HepG2 (cell line): ENCODE data around the gene VWA7. TPM values are rescaled to one million over a fixed set of nuclear protein-coding genes. Genes with fewer than 3 reads are reported as not detected.

ENCODE experiments used
- BRD4 ChIP-seq: sonication (generic); formaldehyde crosslinking; IDR thresholded peaks from 2 replicates; pipeline ENCODE4 v1.4.0; 2020; ENCODE audit warnings: missing genetic modification reagents
- FOXP1 ChIP-seq, 2 experiments: fragments of 450-650 bp in 1 of 2; IDR thresholded peaks; 2 replicates each; pipeline ENCODE4 v1.6.1; 2017 to 2018; ENCODE audit warnings: antibody characterized with exemption in 1 of 2
- HBP1 ChIP-seq: IDR thresholded peaks from 2 replicates; pipeline ENCODE4 v1.6.1; 2016; ENCODE audit warnings: low read depth, control low read depth
- HNF4G ChIP-seq, 2 experiments: sonication (generic) in 1 of 2; formaldehyde crosslinking in 1 of 2; IDR thresholded peaks; 2 replicates each; pipeline versions ENCODE4 v1.4.0 to v1.6.1; 2011 to 2020; ENCODE audit warnings: borderline replicate concordance in 2 of 2, low read depth in 2 of 2, mild to moderate bottlenecking in 2 of 2, low read length in 1 of 2, missing genetic modification reagents in 1 of 2, moderate library complexity in 1 of 2
- HNRNPK ChIP-seq: fragments of 200-400 bp; formaldehyde crosslinking; IDR thresholded peaks from 2 replicates; pipeline ENCODE4 v1.6.1; 2018; ENCODE audit warnings: low read length, low read depth, moderate library complexity, mild to moderate bottlenecking; ENCODE audit not compliant: poor library complexity, severe bottlenecking
- HNRNPUL1 ChIP-seq: fragments of 200-400 bp; formaldehyde crosslinking; IDR thresholded peaks from 2 replicates; pipeline ENCODE4 v1.6.1; 2017; ENCODE audit warnings: low read depth, mild to moderate bottlenecking, low read length, moderate library complexity
- NCOR1 ChIP-seq: fragments of 200-600 bp; sonication (generic); IDR thresholded peaks from 2 replicates; pipeline ENCODE4 v1.7.0; 2017; ENCODE audit warnings: antibody characterized with exemption, low read length, borderline replicate concordance
- PHF21A ChIP-seq: sonication (generic); formaldehyde crosslinking; IDR thresholded peaks from 2 replicates; pipeline ENCODE4 v1.5.0; 2020; ENCODE audit warnings: mild to moderate bottlenecking, missing genetic modification reagents
- SOX13 ChIP-seq, 3 experiments: fragments of 450-650 bp in 1 of 3; sonication (generic) in 1 of 3; formaldehyde crosslinking in 1 of 3; IDR thresholded peaks in 2 of 3; conservative IDR thresholded peaks in 1 of 3; 2 replicates each; pipeline versions ENCODE4 v1.5.0 to v1.6.1; 2016 to 2020; ENCODE audit warnings: antibody characterized with exemption in 1 of 3, mild to moderate bottlenecking in 1 of 3, missing compliant biosample characterization in 1 of 3, missing genetic modification reagents in 1 of 3, moderate library complexity in 1 of 3
- SOX6 ChIP-seq, 2 experiments: fragments of 450-650 bp in 1 of 2; sonication (generic) in 1 of 2; formaldehyde crosslinking in 1 of 2; IDR thresholded peaks; 2 replicates each; pipeline versions ENCODE4 v1.4.0 to v1.6.1; 2017 to 2020; ENCODE audit warnings: antibody characterized with exemption in 1 of 2, mild to moderate bottlenecking in 1 of 2, missing genetic modification reagents in 1 of 2
- SP1 ChIP-seq, 2 experiments: fragments of 450-650 bp in 1 of 2; sonication (generic) in 1 of 2; formaldehyde crosslinking in 1 of 2; IDR thresholded peaks; 2 replicates each; pipeline versions ENCODE4 v1.4.0 to v1.6.1; 2016 to 2020; ENCODE audit warnings: missing genetic modification reagents in 1 of 2
- THRA ChIP-seq: sonication (generic); formaldehyde crosslinking; IDR thresholded peaks from 2 replicates; pipeline ENCODE4 v1.4.0; 2020; ENCODE audit warnings: missing genetic modification reagents, borderline replicate concordance
- ZBTB44 ChIP-seq: sonication (generic); formaldehyde crosslinking; IDR thresholded peaks from 2 replicates; pipeline ENCODE4 v1.4.0; 2020; ENCODE audit warnings: missing genetic modification reagents
- ZNF263 ChIP-seq: sonication (generic); formaldehyde crosslinking; IDR thresholded peaks from 2 replicates; pipeline ENCODE4 v1.4.0; 2020; ENCODE audit warnings: missing genetic modification reagents
- ZNF335 ChIP-seq: sonication (generic); formaldehyde crosslinking; IDR thresholded peaks from 2 replicates; pipeline ENCODE4 v1.4.0; 2020; ENCODE audit warnings: missing genetic modification reagents
- ZNF430 ChIP-seq: sonication (generic); formaldehyde crosslinking; IDR thresholded peaks from 2 replicates; pipeline ENCODE4 v1.9.0; 2021; ENCODE audit warnings: mild to moderate bottlenecking, missing genetic modification reagents
- ZNF468 ChIP-seq: sonication (generic); formaldehyde crosslinking; IDR thresholded peaks from 2 replicates; pipeline ENCODE4 v1.8.0; 2022; ENCODE audit warnings: mild to moderate bottlenecking, moderate library complexity, missing genetic modification reagents
- ZNF549 ChIP-seq: sonication (generic); formaldehyde crosslinking; IDR thresholded peaks from 2 replicates; pipeline ENCODE4 v1.5.0; 2020; ENCODE audit warnings: missing genetic modification reagents
- ZNF557 ChIP-seq: sonication (generic); formaldehyde crosslinking; IDR thresholded peaks from 2 replicates; pipeline ENCODE4 v1.4.0; 2020; ENCODE audit warnings: missing genetic modification reagents
- ZNF790 ChIP-seq: sonication (generic); formaldehyde crosslinking; IDR thresholded peaks from 2 replicates; pipeline ENCODE4 v1.8.0; 2022; ENCODE audit warnings: missing genetic modification reagents, mild to moderate bottlenecking, borderline replicate concordance
- ZNF792 ChIP-seq: IDR thresholded peaks from 2 replicates; pipeline ENCODE4 v1.6.1; 2016
- ZSCAN25 ChIP-seq: sonication (generic); formaldehyde crosslinking; IDR thresholded peaks from 2 replicates; pipeline ENCODE4 v1.8.0; 2022; ENCODE audit warnings: mild to moderate bottlenecking, missing genetic modification reagents
- ZSCAN31 ChIP-seq: sonication (generic); formaldehyde crosslinking; IDR thresholded peaks from 2 replicates; pipeline ENCODE4 v1.5.0; 2020; ENCODE audit warnings: low read depth, mild to moderate bottlenecking, missing genetic modification reagents
- polyA plus RNA-seq, 8 experiments: library from polyadenylated mRNA; depleted of rRNA in 3 of 8; stranded (reverse) in 7 of 8; unstranded in 1 of 8; fragments of >200 nt; fragmentation: Illumina TruSeq in 4 of 8; extraction: Trizol in 4 of 8; gene quantifications; 2 replicates each; pipeline versions ENCODE4 v1.2.1 to v1.2.3, GENCODE V29; 2011 to 2016; ENCODE audit warnings: low read depth in 4 of 8, missing spikeins in 1 of 8, mixed read lengths in 1 of 8; ENCODE audit not compliant: insufficient read depth in 1 of 8
- total RNA-seq, 5 experiments: library from RNA; depleted of rRNA; stranded (reverse); fragments of >200 nt; fragmentation: Illumina TruSeq; extraction: Trizol; gene quantifications; 2 replicates each; pipeline ENCODE4 v1.2.3, GENCODE V29; 2016; ENCODE audit warnings: low read depth in 1 of 5

The VWA7 gene
- total and polyA plus RNA-seq, 2 of the 13 experiments (the other 11 are each of a cell fraction or from before 2014, with no cell fraction given): 0.86 to 3.3 TPM

- TF ChIP-seq SOX13 (IDR thresholded peaks at IDR 0.05) (no peak; the same call in none of the 2 replicates), SOX13 (CRISPR knock-in tag; conservative IDR thresholded peaks at IDR 0.05 in 1 of 2, IDR thresholded peaks at IDR 0.05 in 1 of 2) (peak in 1 of 2 experiments; percentile 86; a peak in 3 of 4 replicates), HNRNPK (peak; percentile 91), PHF21A (CRISPR knock-in tag) (peak; percentile 90), FOXP1 (IDR thresholded peaks at IDR 0.05) (peak; percentile 47; the same call in 1 of the 2 replicates), FOXP1 (CRISPR knock-in tag; IDR thresholded peaks at IDR 0.05) (peak; percentile 83), HBP1 (CRISPR knock-in tag) (peak; percentile 77; the same call in 1 of the 2 replicates), BRD4 (CRISPR knock-in tag) (peak; percentile 61; the same call in 1 of the 2 replicates), ZNF468 (no peak), SP1 (IDR thresholded peaks at IDR 0.05) (no peak), SP1 (CRISPR knock-in tag; IDR thresholded peaks at IDR 0.05) (peak; percentile 39; the same call in 1 of the 2 replicates), HNRNPUL1 (no peak), ZNF557 (0 out of 2 replicates have a peak, but pooled peaks have one; percentile 45), ZSCAN25 (CRISPR knock-in tag) (no peak), ZNF790 (CRISPR knock-in tag) (0 out of 2 replicates have a peak, but pooled peaks have one; percentile 23), ZNF792 (peak; percentile 44; the same call in 1 of the 2 replicates), ZNF335 (CRISPR knock-in tag) (peak; percentile 53), ZNF549 (CRISPR knock-in tag) (no peak), ZNF263 (CRISPR knock-in tag) (0 out of 2 replicates have a peak, but pooled peaks have one; percentile 15), SOX6 (IDR thresholded peaks at IDR 0.05) (no peak), SOX6 (CRISPR knock-in tag; IDR thresholded peaks at IDR 0.05) (peak; percentile 88), THRA (CRISPR knock-in tag) (peak; percentile 78; the same call in 1 of the 2 replicates), ZNF430 (CRISPR knock-in tag) (no peak), ZBTB44 (CRISPR knock-in tag) (no peak), NCOR1 (peak; percentile 88), HNF4G (IDR thresholded peaks at IDR 0.05; ENCODE audit: borderline replicate concordance, low read depth, low read length) (peak; percentile 99), HNF4G (CRISPR knock-in tag; IDR thresholded peaks at IDR 0.05; ENCODE audit: borderline replicate concordance, low read depth) (peak; percentile 91), ZSCAN31 (0 out of 2 replicates have a peak, but pooled peaks have one; percentile 7)
Observed at GRCh38 chr6:31737315-31737990, 39.7 kb downstream of the VWA7 start (continued).
